Neural crest cell (in vitro differentiated cells): ENCODE data around the gene PPAT. TPM values are rescaled to one million over a fixed set of nuclear protein-coding genes. Genes with fewer than 3 reads are reported as not detected.

Source experiments
- DNase-seq: peaks from one replicate; pipeline ENCODE4 v3.0.0; 2021; ENCODE audit warnings: low read depth, mixed read lengths, low spot score
- H3K27ac Mint-ChIP-seq: one replicate; pipeline ENCODE4 v1.8.0; 2021; ENCODE audit warnings: mild to moderate bottlenecking, mixed read lengths; ENCODE audit not compliant: unreplicated experiment
- H3K27me3 Mint-ChIP-seq: 2 replicates; pipeline ENCODE4 v1.8.0; 2021; ENCODE audit warnings: low read depth, mild to moderate bottlenecking, mixed read lengths
- H3K36me3 Mint-ChIP-seq: 2 replicates; pipeline ENCODE4 v1.8.0; 2021; ENCODE audit warnings: low read depth, mild to moderate bottlenecking, mixed read lengths
- H3K4me1 Mint-ChIP-seq: 2 replicates; pipeline ENCODE4 v1.8.0; 2021; ENCODE audit warnings: mixed read lengths
- H3K4me3 Mint-ChIP-seq: one replicate; pipeline ENCODE4 v1.8.0; 2021; ENCODE audit warnings: mild to moderate bottlenecking, mixed read lengths
- H3K9me3 Mint-ChIP-seq: 2 replicates; pipeline ENCODE4 v1.8.0; 2021; ENCODE audit warnings: mixed read lengths
- total RNA-seq: library from RNA; stranded (reverse); gene quantifications from 2 replicates; pipeline ENCODE4 v1.2.1, GENCODE V29; 2021
- TF ChIP-seq, protein P1 (sequence below): fragments of 200-600 bp; sonication (generic); conservative IDR thresholded peaks from 2 replicates; pipeline ENCODE4 v1.5.0; 2021; ENCODE audit warnings: antibody characterized with exemption, mild to moderate bottlenecking

Gene PPAT
- total RNA-seq, 1 donor from 2014 or later, result 52.9 TPM

- TF ChIP-seq, protein P1, sequence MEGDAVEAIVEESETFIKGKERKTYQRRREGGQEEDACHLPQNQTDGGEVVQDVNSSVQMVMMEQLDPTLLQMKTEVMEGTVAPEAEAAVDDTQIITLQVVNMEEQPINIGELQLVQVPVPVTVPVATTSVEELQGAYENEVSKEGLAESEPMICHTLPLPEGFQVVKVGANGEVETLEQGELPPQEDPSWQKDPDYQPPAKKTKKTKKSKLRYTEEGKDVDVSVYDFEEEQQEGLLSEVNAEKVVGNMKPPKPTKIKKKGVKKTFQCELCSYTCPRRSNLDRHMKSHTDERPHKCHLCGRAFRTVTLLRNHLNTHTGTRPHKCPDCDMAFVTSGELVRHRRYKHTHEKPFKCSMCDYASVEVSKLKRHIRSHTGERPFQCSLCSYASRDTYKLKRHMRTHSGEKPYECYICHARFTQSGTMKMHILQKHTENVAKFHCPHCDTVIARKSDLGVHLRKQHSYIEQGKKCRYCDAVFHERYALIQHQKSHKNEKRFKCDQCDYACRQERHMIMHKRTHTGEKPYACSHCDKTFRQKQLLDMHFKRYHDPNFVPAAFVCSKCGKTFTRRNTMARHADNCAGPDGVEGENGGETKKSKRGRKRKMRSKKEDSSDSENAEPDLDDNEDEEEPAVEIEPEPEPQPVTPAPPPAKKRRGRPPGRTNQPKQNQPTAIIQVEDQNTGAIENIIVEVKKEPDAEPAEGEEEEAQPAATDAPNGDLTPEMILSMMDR, result no peak
- Mint-ChIP-seq H3K27me3 (no peaks in the 10 kb centered on the region), H3K36me3 (no peaks in the 10 kb centered on the region), H3K27ac (peak overlapping the region; percentile 67), H3K9me3 (no peaks in the 10 kb centered on the region), H3K4me1 (no peaks in the 10 kb centered on the region), H3K4me3 (no peak overlapping the region)
- no peak for DNase-seq
Measured at GRCh38 chr4:56400560-56400959, 34.9 kb downstream of the PPAT start.

DNA sequence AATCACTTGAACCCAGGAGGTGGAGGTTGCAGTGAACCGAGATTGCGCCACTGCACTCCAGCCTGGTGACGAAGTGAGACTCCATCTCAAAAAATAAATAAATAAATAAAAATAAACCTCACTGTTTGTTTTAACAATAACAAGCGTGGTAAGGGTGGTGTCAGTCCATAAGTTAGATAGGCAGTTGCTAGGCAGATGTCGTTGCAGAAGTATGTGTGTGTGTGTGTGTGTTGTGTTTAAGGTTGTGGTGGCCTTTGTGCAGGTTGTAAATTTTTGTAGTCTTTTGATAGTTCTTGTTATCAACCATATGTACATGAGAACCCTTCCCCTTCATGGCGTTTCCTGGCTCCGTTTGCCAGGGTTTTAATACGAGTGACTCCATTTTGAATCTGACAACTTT, 44.1 kb downstream of the PPAT start:
- Mint-ChIP-seq H3K4me1 (peaks cover 22% of the 10 kb centered on the region), H3K27me3 (no peaks in the 10 kb centered on the region), H3K36me3 (no peaks in the 10 kb centered on the region), H3K9me3 (no peaks in the 10 kb centered on the region), H3K4me3 (peak overlapping the region; percentile 2), H3K27ac (no peak overlapping the region)
- DNase-seq, result no peak
- TF ChIP-seq, protein P1, result no peak

DNA sequence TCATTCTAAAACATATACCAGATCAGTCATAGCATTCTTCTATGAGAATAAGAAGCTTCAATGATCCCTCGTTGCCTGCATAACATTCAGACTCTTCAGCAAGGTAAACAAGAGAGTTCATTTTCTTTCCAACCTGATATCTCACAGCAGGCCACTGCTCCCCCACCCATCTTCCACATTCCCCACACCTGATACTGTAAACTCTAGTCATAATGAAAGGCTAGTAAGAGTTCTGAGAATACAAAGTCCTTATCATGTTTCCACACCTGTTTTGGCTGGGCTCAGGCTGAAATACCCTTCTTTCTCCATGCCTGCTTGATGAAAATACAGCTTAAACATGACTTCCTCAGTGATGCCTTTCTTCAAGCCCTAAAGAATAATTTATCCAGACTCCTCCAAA, 45.9 kb downstream of the PPAT start:
- H3K9me3 Mint-ChIP-seq, result no peaks in the 10 kb centered on the region
- no peak overlapping the region for H3K27ac Mint-ChIP-seq
- no peaks in the 10 kb centered on the region for H3K36me3 Mint-ChIP-seq
- TF ChIP-seq, protein P1, result no peak
- peaks cover 22% of the 10 kb centered on the region for H3K4me1 Mint-ChIP-seq
- H3K27me3 Mint-ChIP-seq, result no peaks in the 10 kb centered on the region
- peak overlapping the region; percentile 92 for H3K4me3 Mint-ChIP-seq
- DNase-seq, result no peak

DNA sequence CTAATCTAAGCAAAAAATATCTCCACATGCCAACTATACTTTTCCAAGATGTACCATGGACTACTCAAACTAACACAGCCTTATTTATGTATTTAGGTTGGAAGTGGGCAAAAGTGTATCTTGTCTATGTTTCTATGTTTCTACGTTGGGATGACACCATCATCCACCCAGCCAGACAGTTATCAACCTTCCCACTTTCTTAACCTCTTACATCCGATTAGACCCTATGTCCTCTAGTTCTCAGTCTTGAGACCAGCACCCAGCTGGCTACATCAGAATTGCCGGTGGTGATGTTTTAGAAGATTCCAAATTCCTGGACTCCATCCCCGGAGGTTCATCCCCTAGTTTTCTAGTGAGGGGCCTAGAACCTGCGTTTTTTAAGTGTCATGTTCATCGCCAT, 47.1 kb downstream of the PPAT start:
- TF ChIP-seq, protein P1, result no peak
- H3K27ac Mint-ChIP-seq, result peak overlapping the region; percentile 59
- no peaks in the 10 kb centered on the region for H3K27me3 Mint-ChIP-seq
- peak overlapping the region; percentile 92 for H3K4me3 Mint-ChIP-seq
- peaks cover 22% of the 10 kb centered on the region for H3K4me1 Mint-ChIP-seq
- DNase-seq, result no peak
- H3K36me3 Mint-ChIP-seq, result no peaks in the 10 kb centered on the region
- no peaks in the 10 kb centered on the region for H3K9me3 Mint-ChIP-seq

DNA sequence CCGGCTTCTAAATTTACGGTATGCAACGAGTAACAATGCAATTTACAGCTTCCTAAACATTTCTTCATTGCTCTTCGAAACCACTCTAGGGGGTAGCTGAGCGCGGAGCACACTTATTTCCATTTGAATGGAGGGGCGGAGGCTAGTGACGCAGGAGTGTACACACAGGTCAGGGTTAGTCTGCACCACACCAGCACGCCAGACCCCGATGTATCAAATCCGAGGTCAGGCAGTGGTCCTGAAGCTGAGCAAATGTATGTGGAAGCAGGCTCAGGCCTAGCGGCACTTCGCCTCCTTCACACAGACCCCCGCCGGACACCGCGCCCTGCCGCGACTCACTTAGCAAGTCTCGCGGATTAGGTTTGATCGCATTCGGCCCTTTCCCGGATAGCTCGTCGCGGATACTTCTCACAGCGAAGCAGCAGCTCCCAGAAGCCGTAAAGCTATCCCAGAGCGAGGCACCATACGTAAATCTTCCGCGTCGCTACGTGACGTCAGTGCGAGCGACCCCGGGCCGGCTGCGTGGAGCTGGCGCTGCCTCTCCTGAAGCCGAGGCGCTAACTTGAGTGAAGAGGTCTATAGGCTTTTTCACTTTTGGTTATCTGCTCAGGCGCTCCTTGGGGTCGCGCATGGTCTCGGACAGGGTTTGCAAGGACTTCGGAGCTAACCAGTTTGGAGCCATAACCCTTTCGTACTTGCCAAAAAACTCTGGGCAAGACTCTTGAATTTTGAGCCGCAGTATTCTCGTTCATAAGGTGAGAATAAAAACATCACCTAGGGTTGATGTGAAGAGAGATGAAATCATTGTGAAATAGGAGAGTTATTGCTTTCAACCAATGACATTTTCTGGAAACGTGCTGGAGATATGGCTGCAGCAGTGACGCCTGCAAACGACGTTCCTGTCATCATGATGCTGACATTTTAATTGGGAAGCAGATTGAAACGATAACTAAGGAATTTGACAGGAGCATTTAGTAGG, 48.1 kb downstream of the PPAT start, which contains the start of gene AASDH:
AASDH (minus strand) TSS at position 469 of the 979 bp plus-strand sequence. CDS start 3,192 bp downstream, outside the sequence.
- H3K4me1 Mint-ChIP-seq, result peaks cover 22% of the 10 kb centered on the region
- TF ChIP-seq, protein P1, result no peak
- peak within 1 kb of the TSS; percentile 92 for H3K4me3 Mint-ChIP-seq
- no peaks in the 10 kb centered on the region for H3K36me3 Mint-ChIP-seq
- peak; percentile 92 for DNase-seq
- H3K27me3 Mint-ChIP-seq, result no peaks in the 10 kb centered on the region
- H3K27ac Mint-ChIP-seq, result peak within 1 kb of the TSS; percentile 99
- no peaks in the 10 kb centered on the region for H3K9me3 Mint-ChIP-seq
